Prostate gland (tissue), 1 donor: ENCODE results near the gene SNTA1.

ENCODE experiments used
- POLR2A ChIP-seq: fragments of 450-650 bp; IDR thresholded peaks from one replicate; pipeline ENCODE4 v1.6.1; 2016; ENCODE audit warnings: antibody characterized with exemption, mild to moderate bottlenecking
- POLR2AphosphoS5 ChIP-seq: sonication (generic); formaldehyde crosslinking; IDR thresholded peaks from one replicate; pipeline ENCODE4 v1.6.1; 2017; ENCODE audit warnings: antibody characterized with exemption

- no peak for TF ChIP-seq POLR2A
- TF ChIP-seq POLR2AphosphoS5 = no peak
These were observed 44.6 kb upstream of the SNTA1 start for GRCh38 chr20:33488201-33488600.
